Measurements from ENCODE around the gene MEX3B. TPM values are rescaled to one million over a fixed set of nuclear protein-coding genes. Genes with fewer than 3 reads are reported as not detected.

Gene MEX3B
- total RNA-seq, 2 donors from 2014 or later: 0.73 to 47.6 TPM

GRCh38 chr15:82047453-82048400, 1.9 kb upstream of the MEX3B start:
- Histone ChIP-seq H3K36me3 (no peaks in the 10 kb centered on the region), H3K27me3 (replicated peaks; ENCODE audit: insufficient read depth) (no peaks in the 10 kb centered on the region), H3K27ac (peak overlapping the region; percentile 51 to 87), H3K9me3 (no peaks in the 10 kb centered on the region), H3K4me1 (replicated peaks) (no peaks in the 10 kb centered on the region), H3K4me3 (peak overlapping the region; percentile 65 to 79)
- DNase-seq (ENCODE audit: low spot score): no peak
- peak in 2 of 4 experiments; percentile 4 to 9 for TF ChIP-seq CTCF (IDR thresholded peaks at IDR 0.05)
- no peak for TF ChIP-seq POLR2AphosphoS5 (IDR thresholded peaks at IDR 0.05)
- WGBS: 10% methylated on average over 52 of the region's 56 CpGs
- intact Hi-C loops (cut with DNase I): loop anchor here (5.0 to 10.0 kb wide), 5 partner anchors 80 to 733 kb away; no protein-coding TSS in a partner anchor

GRCh38 chr15:82046666-82047452, 1.0 kb upstream of the MEX3B start:
- Histone ChIP-seq H3K4me1 (replicated peaks) (no peaks in the 10 kb centered on the region), H3K36me3 (no peaks in the 10 kb centered on the region), H3K9me3 (no peaks in the 10 kb centered on the region), H3K27ac (peak overlapping the region; percentile 87 to 91), H3K27me3 (replicated peaks; ENCODE audit: insufficient read depth) (no peaks in the 10 kb centered on the region), H3K4me3 (peak overlapping the region; percentile 65 to 79)
- intact Hi-C loops (cut with DNase I): loop anchor here (5.0 to 10.0 kb wide), 5 partner anchors 80 to 732 kb away; no protein-coding TSS in a partner anchor
- WGBS: under 1% methylated on average over 54 of the region's 111 CpGs
- peak; percentile 76 for DNase-seq (ENCODE audit: low spot score)
- peak; percentile 38 to 74 (median 64) for TF ChIP-seq CTCF (IDR thresholded peaks at IDR 0.05)
- TF ChIP-seq POLR2AphosphoS5 (IDR thresholded peaks at IDR 0.05): no peak

GRCh38 chr15:82045179-82045891, 483 bp downstream of the MEX3B start:
- Histone ChIP-seq H3K9me3 (no peaks in the 10 kb centered on the region), H3K4me1 (replicated peaks) (no peaks in the 10 kb centered on the region), H3K36me3 (no peaks in the 10 kb centered on the region), H3K27ac (peak overlapping the region; percentile 87 to 91), H3K4me3 (peak overlapping the region; percentile 65 to 79), H3K27me3 (replicated peaks; ENCODE audit: insufficient read depth) (no peaks in the 10 kb centered on the region)
- under 1% methylated on average over 66 of the region's 71 CpGs for WGBS
- intact Hi-C loops (cut with DNase I): loop anchor here (5.0 to 10.0 kb wide), 5 partner anchors 82 to 731 kb away; no protein-coding TSS in a partner anchor
- TF ChIP-seq POLR2A (IDR thresholded peaks at IDR 0.05): no peak
- TF ChIP-seq CTCF (IDR thresholded peaks at IDR 0.05): no peak
- no peak for TF ChIP-seq POLR2AphosphoS5 (IDR thresholded peaks at IDR 0.05)
- peak; percentile 12 for DNase-seq (ENCODE audit: low spot score)

GRCh38 chr15:82044373-82045178, 1.2 kb downstream of the MEX3B start:
- peak; percentile 10 for DNase-seq (ENCODE audit: low spot score)

More at GRCh38 chr15:82044373-82045178, 1.2 kb downstream of the MEX3B start:
- Histone ChIP-seq H3K36me3 (no peaks in the 10 kb centered on the region), H3K4me3 (peak overlapping the region; percentile 65 to 79), H3K27me3 (replicated peaks; ENCODE audit: insufficient read depth) (no peaks in the 10 kb centered on the region), H3K27ac (peak overlapping the region; percentile 87 to 91), H3K9me3 (no peaks in the 10 kb centered on the region), H3K4me1 (replicated peaks) (no peaks in the 10 kb centered on the region)
- TF ChIP-seq POLR2AphosphoS5 (IDR thresholded peaks at IDR 0.05) (no peak), CTCF (IDR thresholded peaks at IDR 0.05) (no peak), POLR2A (IDR thresholded peaks at IDR 0.05) (no peak)
- intact Hi-C loops (cut with DNase I): loop anchor here (5.0 to 10.0 kb wide), 6 partner anchors 83 to 730 kb away; no protein-coding TSS in a partner anchor
- WGBS: 1% methylated on average over 54 of the region's 54 CpGs

Data from prostate gland (tissue), 2 donors.